GM18499 (cell line): ENCODE measurements around the gene ATRAID.
"Not testable (repeated sequence)": the region's sequence is repeated elsewhere in the genome, so short reads cannot be mapped to it uniquely, and the experiment has no call there.

ENCODE experiments used
- ATAC-seq: cut with Tn5 transposase; IDR thresholded peaks from one replicate; pipeline ENCODE4 v1.9.1; 2021; ENCODE audit warnings: moderate number of reproducible peaks; ENCODE audit not compliant: insufficient read depth, unreplicated experiment

The ATRAID gene

GRCh38 chr2:27191070-27191829 lies 20.6 kb upstream of the ATRAID start:
- ATAC-seq = no peak

GRCh38 chr2:27194538-27195354 lies 17.1 kb upstream of the ATRAID start:
- no peak for ATAC-seq

GRCh38 chr2:27195799-27196198 lies 16.0 kb upstream of the ATRAID start:
- ATAC-seq = not testable (repeated sequence)

- not testable (repeated sequence) for ATAC-seq
Measured at GRCh38 chr2:27198068-27198467, 13.8 kb upstream of the ATRAID start.

- ATAC-seq = no peak
Measured at GRCh38 chr2:27198627-27199026, 13.2 kb upstream of the ATRAID start.

GRCh38 chr2:27199241-27199640 lies 12.6 kb upstream of the ATRAID start:
- no peak for ATAC-seq

- ATAC-seq = no peak
Measured at GRCh38 chr2:27201675-27202074, 10.2 kb upstream of the ATRAID start.

GRCh38 chr2:27202854-27203253 lies 9.0 kb upstream of the ATRAID start:
- ATAC-seq = no peak

GRCh38 chr2:27203741-27204140 lies 8.1 kb upstream of the ATRAID start:
- no peak for ATAC-seq

- no peak for ATAC-seq
Measured at GRCh38 chr2:27204566-27204965, 7.3 kb upstream of the ATRAID start.

- no peak for ATAC-seq
Measured at GRCh38 chr2:27205206-27205605, 6.6 kb upstream of the ATRAID start.

GRCh38 chr2:27206346-27206745 lies 5.5 kb upstream of the ATRAID start:
- ATAC-seq = no peak

GRCh38 chr2:27208486-27209050 lies 3.3 kb upstream of the ATRAID start:
- no peak for ATAC-seq

- ATAC-seq = no peak
Measured at GRCh38 chr2:27209621-27210401, 2.0 kb upstream of the ATRAID start.

GRCh38 chr2:27211241-27211942 lies 449 bp upstream of the ATRAID start:
- ATAC-seq = no peak

- ATAC-seq = no peak
Measured at GRCh38 chr2:27212626-27213471, 1.0 kb downstream of the ATRAID start.

- ATAC-seq = no peak
Measured at GRCh38 chr2:27214941-27215340, 3.1 kb downstream of the ATRAID start.

- no peak for ATAC-seq
Measured at GRCh38 chr2:27216416-27217137, 4.7 kb downstream of the ATRAID start.
